Measurements from ENCODE around the gene NHEJ1.

The NHEJ1 gene

DNA sequence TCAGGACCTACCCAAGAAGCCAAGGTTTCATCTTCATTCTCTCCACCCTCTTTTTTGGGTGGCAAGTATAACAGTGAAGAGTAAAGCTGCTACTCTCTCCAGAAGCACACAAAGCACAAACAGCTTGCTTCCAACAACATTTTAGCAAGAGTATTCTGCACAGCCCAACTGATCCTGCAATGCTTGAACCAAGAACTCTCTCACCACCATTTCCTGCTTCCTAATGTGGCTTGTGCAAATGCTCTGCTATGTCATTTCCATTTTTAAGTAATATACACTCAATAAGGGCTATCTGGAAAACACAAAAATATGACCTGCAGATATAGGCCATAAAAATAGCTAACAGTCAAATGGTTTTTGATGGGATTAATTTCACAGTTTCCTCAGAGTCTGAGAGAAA, 75.8 kb downstream of the NHEJ1 start:
- DNase-seq, result no peak

DNA sequence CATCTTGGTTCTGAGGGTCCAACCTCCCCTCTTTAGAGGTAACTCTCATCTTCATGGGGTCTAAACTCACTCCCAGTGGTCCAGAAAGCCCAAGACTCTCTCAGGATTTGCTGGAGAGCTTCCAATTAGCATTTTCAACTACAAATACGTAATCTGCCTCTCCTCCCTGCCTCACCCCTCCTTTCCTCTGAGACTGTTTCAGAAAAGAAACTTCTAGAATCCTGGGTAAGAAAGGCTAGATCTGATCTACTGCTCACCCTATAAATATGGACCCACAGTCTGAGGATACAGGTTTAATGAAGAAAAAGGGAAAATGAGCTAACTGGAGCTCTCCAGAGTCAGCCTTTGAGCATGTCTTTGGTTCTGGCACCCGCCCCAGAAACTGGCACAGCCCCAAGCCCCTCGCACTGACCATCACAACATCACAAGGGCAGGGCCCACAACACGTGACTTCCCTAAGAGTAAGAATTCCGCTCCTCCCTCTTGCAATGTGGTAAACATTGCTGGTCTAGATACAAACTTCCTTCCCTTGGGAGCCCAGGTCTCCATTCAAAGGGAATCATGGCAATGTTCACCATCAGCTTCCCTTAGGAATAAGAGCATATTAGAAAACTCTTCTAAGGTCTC, 78.2 kb downstream of the NHEJ1 start:
- no peak for DNase-seq

DNA sequence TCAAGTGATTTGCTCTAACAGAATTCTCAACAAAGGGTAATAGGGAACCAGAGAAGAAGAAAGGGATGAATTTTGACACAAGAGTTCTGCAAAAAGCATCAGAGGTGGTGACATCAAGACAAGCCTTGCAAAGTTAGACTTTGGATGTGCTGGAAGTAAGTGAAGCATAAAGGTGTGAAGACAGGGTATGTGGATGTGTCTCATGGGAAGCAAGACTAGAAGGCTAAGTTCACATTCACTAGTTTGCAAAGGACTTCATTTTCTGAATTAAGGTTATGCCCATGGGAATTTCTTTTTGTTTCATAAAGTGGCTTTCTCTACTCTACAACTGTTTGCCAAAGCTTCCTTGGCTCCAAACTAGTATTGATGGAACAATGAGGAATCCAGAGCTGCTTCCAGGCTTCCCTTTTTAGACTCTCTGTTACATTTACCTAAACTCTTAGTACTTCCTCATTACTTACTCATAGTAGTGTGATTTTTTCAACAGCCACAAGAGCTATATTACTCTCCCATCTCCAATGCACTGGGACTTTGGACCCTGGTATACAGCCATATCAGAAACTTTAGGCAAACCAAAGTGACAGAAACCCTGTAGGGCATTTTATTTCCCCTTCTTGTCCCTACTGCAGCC, 78.8 kb downstream of the NHEJ1 start:
- no peak for DNase-seq

DNA sequence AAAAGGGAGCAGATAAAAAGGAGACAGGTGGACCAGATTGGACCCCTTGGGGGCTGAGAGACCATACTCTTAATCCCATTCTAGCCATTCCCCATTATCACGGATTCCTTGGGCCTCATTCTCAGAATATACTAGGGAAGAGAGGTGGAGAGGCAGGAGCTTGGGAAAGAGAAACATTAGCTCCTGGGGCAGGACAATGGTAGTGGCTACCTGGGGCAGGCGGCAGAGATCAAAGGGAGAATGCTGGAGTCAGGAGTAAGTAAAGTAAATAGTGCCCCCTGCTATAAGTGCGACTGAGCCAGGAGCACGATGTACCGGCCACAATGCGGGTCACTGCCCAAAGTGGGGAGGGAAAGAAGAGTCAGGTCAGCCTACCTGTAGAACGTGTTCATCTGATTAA, 79.5 kb downstream of the NHEJ1 start:
- no peak for DNase-seq

DNA sequence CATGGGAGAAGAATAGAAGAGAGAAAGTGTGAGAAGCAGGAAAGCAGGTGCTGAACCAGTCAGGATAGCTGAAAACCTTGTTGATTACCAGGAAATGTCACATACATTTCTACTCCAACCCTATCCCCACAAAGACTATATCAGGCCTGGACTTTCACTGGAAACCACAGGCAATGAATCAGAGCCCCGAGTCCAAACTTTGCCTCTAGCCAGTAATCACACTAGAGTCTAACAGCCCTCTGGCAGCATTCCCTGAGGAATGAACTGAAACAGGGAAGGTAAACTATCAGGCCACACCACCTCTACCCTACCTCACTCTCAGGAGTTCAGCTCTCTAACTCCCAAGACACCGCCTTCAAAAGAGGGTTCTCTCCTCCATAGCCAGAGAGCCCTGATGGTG, 81.2 kb downstream of the NHEJ1 start:
- no peak for DNase-seq

DNA sequence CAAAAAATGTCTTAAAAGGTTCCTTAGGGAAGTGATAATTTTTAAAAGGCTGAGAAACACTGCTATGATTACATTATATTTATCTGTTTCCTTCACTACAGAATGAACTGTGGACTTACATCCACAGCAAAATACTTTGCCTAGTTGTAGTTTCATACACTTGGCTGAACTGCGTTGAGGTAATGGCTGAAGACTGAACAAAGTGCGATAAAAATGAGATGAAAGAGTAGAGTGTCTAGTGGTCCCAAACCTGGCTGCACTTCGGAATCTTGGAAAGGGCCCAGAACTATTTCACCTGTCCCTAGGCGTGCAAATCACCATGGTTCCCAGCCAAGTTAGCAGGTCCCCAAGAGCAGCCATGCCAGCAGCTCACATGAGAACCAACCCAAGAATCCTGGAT, 81.7 kb downstream of the NHEJ1 start:
- no peak for DNase-seq

DNA sequence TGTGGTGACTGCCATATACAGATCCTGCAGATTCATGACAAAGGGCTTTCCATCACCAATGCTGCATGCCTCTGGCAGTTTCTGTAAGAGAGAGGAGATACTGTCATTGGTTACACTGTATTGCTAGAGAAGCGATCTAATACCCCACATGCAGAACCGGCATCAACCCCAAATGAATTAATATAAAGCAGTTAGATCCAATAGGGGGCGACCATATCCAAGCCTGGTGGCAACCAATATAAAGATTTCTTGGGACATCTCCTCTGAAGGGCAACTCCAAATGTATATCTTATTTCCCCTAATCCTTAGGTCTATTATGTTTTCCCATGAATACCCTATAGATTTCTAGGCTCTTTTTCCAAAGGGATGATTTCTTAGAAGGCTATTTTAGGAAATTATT, 82.5 kb downstream of the NHEJ1 start:
- DNase-seq, result no peak

DNA sequence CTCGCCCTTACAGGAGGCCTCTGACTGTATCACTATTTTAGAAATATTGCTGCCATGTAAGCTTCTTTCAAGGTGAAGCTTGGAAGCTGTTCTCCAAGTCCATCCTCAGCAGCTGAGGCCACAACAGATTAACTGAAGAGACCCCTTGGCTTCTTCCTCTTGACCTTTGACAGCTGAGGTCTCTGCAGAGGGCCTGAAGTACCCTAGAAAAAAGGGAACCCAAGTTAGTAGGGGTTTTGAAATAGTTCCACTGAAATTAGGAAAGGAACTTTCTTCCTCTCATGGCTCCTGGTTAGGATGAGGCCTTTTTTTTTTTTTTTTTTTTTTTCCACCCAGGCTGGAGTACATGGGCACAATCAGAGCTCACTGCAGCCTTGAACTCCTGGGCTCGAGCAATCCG, 84.4 kb downstream of the NHEJ1 start:
- DNase-seq, result no peak

DNA sequence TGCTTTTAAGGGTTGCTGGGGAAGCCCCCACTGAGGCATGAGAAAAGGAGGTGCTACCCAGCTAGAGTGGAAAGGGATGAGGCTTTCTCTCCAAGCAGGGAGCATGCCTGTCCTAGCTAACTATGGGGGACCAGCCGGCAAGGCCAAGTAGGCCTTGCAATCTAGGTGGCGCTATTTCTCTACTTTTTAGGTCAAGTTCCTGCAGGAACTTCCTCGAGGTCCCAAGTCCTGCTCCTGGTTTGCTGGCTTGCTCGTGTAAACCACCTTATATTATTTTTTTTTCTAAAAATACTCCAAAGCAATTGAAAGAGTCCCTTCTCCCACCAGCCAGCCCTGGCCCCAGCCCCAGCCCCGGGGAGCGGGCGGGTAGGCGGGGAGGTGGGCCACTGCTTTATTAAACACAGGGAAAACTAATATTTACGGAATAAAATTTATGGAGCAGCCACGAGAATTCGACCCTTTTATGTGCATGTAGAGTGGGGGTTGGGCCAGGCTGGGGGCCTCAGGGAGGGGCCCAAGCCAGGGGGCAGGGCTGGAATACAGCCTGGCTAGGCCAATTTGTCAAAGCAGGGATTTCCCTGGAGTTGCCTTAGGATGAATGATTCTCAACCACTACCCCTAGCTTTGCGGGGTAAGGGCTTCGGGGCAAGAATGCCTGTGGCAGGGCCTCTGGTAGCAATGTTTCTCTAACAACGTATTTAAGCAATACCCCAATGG, 87.0 kb downstream of the NHEJ1 start:
- no peak for DNase-seq

DNA sequence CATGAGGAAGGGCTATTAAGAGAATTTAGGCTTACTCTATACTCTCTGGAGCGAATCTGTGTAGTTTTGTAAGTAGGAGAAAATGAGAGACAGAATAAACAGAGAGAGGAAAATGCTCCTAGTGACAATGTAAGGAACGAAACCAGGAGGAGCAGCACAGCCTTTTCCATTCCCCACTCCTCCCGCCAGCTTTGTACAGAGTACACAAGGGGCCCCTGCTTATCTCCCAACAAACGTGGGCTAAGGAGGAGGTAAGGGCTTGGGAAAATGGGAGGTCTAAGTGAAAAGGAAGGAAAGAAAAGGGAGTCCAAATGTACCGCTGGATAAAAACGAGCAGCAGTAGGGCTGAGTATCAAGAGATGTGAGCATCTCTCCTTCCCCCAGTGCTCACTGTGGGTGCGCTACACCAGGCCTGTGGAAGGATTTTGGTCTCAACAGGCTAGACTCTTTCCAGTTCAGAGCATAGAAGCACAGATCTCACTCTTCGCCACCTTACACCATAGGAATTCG, 87.8 kb downstream of the NHEJ1 start:
- no peak for DNase-seq

DNA sequence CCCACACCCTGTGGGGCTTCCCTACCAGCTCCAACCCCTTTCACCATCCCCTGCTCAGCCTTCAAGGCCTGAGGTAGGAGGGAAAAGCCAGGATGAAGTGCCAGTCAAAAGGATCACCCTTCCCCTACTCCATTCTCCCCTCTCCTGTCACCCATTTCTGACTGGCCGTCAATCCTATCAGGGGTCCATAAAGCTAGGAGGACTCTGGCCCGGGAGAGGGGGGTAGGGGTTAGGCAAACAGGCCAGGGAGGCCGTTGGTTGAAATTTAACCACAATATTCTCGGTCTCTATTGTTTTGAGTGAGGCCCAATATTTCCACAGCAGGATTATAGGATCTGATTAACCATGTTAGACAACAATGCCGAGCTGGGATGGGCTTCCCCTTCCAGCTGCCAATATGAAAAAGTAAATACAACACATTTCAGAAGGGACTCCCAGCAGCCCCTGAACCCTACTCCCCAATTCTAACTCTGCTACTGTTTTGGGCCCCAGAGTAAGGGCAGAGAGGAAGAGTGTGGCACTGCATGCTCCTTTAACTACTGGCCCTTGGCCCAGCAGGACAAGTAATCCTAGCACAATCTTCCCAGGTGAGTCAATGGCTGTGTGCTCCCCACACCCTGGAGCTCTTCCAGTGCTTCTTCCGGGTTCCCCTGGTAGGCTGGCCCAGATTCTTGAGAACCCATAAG, 89.3 kb downstream of the NHEJ1 start:
- DNase-seq, result no peak

DNA sequence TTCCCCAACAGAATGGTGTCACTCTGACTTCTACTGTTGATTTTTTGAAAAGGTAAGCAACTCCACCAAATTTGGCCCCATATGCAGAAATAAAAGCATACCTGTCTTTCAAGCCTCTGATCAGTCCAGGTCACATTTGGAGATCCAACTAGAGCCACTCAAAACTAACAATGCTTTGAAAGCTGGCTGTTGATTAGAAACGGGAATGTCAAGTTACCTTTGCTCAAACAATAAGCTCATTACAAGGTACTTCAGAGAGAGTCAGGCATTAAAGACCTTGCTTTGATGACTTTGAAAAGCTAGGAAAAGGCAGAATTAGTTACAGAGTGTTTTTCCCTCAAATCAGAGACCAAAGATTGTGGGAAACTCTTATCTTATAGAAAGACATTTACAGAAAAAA, 95.1 kb downstream of the NHEJ1 start:
- no peak for DNase-seq

DNA sequence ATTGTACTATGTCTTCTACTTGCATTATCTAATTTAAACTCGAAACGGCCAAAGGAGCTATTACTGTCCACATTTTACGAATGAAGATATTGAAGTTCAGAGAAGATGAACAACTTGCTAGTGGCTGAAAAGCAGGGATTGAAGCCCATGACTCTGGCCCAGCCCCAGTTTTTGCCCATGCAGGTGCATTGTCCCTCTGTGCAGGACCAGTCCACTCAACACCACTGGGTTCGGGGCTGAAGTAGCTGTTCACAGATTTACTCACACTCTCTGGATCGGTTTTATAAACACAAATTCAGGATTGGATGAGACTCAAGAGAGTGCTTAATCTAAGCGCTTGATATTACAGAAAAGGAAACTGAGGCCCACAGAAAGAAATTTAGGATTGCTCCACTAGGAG, 98.5 kb downstream of the NHEJ1 start:
- no peak for DNase-seq

DNA sequence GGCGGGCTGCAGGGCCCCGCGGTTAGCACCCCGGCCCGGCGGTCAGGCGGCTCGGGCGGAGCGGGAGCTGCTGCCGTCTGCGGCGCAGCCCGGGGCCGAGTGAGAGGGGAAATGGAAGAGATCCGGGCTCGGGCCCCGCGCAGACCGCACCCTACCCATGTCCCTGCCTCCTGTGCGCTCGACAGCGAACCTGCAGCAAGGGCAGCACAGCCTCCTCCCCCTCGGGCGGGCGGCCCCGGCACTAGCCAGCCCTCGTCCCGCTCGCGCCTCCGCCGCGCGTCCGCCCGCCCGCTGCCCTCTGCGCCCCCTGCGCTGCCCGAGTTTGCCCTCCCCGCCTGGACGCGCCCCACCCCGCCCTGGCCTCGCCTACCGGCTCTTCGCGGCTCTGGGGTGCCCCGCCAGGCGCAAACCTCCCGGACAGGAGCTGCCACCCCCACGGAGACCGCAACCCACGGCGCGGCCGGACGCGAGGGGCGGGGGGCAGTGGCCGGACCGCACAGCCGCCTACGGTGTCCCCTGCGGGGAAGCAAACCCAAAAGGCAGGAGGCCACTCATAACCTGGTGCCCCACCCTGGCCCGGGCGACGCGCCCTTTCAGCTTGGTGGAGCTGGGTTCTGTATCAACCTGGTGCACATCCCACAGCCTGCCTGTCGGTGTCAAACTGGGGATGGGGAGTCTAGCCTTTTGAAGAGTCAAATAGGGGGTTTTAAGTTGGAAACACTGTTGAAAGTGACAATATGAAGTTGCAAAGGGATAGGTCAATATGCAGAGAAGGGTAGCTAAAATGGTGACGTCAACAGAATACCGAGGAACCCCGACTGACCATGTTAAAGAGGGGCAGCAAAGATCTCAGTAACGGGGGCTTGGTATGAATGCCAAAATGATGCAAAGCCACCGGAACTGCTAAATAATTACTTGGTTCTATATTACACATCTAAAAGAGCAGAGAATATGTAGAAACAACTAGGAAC, 99.5 kb downstream of the NHEJ1 start, which contains the start of gene IHH:
TSS of gene IHH (minus strand) at position 101 of the 971 bp plus-strand sequence. CDS start 454 bp downstream, outside the sequence.
- DNase-seq, result no peak

DNA sequence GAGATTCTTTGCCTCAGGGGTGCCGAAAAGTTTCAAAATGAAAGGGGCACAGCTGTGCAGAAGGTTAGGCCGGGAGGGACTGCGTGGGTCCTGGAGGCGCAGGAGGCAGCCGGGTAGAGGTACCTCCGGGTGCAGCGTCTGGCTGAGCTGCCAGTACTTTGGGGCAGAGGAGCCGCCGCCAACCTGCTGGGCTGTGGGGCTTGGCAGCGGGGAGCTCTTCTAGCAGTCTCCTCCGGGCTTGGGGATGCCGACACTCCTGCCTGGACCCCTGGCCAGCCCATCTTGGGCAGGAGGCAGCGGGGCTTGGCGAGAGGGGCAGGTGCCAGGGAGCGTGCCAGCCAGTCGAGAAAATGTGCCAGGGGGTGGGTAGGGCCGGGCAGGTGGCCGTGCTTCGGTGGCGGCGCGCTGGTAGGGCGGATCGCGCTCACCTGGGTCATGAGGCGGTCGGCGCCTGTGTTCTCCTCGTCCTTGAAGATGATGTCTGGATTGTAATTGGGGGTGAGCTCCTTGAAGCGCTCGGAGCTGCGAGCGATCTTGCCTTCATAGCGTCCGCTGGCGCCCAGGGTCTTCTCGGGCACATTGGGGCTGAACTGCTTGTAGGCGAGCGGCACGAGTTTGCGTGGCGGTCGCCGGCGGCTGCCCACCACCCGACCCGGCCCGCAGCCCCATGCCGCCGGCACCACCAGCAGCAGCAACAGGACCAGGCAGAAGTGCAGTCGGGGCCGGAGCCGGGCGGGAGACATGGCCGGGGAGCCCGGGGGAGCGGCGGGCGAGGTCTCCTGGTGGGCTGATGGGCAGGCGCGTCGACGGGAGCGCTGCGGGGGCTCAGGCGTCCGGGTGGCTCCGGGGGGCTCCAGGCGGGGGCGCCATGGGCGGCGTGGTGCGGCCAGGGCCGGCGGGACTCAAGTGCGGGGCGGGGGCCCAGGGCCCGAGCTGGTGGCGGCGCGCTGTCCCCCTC, 100.6 kb downstream of the NHEJ1 start:
- DNase-seq, result no peak

DNA sequence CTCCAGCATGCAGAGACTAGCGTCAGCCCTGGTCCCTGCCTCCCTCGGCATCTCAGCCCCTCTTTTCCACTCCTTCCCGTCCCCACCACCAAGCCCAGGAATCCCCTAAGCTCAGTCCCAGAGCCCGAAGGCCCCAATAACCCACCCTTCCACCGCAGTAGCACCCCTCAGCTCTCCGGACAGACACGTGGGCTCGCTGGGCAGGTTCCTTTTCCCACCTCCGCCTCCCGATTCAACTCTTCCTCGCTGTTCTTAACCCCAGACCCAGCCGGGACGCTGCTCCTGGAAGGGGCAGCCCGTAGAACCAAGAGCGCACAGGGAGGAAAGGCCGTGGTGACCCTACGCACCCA, 101.3 kb downstream of the NHEJ1 start:
- DNase-seq, result no peak

DNA sequence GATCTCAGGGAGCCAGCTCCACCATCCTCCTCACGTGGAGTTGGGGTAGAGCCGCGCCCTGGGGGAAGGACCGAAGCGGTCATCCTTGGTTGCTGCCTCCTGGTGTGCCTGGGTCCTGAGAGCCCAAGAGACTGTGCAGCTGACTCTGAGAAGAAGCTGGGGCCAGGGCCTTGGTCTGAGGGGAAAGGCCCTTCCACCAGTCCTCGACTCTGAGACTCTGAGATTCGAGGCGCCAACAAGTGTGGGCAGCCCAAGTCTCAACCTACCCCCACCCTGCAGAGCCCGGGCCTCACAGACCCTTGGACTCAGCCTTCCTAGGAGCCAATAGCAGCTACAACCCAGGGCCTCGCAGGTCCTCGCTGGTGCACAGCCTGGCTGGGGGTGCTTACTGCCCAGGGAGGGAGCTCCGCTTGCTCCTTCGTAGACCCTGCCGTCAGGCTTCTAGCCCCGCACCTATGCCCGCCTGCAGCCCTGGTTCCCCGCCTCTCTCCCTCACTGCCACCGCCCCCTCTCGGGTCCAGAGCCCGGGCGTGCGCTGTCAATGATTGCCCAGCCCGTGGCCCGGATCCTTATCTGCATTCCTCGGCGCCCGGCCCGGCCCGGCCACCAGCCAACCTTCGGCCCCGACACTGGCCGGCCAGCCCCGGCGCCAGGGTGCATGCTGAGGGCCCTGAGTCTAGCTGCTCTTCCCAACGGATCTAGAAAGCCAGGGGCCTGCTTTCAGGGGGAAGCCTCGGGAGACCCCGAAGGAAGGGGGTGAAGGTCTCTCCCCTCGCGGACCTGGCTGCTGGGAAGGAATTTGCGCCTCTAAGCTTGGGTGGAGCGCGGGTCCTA, 101.9 kb downstream of the NHEJ1 start:
- no peak for DNase-seq

DNA sequence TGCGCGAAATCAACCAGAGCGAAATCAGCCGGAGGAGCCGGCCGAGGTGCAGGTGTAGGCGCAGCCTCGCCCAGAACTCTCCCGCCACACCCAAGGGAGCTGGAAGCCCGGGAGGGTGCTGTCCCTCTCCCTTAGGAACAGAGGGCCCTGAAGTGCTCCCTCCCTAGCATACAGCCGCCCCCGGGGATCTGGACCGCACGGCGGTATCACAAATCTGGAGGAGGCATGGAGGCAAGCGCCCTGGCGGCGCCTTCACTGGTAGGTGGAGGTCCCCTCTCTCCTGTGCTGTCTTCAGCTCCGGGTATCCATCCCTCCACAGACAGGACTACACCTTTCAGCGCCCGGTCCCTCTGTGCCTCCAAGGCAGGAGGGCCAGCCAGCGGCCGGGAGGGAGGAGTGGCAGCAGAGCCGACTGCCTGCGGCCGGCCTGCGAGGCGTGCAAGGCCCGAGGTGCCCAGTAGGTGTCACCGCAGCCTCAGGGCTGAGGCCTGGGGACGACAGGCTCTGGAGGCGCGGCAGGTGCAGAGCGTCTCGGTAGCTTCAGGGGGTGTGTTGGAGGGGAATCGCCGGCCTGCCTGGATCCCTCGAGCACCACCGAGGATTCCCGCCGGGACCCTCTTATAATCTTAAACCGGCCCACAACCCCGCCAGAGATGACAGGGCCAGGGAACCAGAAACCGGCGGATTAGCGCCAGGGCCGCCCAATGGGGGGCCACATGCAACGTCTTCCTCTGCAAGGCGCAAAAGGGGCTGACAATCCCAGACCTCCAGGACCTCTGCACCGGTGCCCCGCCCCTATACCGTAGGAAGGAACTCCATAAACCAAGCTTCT, 102.7 kb downstream of the NHEJ1 start:
- peak; percentile 71 to 72 for DNase-seq
